Stomach (tissue), 9 donors: ENCODE data around the gene MS4A6A. TPM values are rescaled to one million over a fixed set of nuclear protein-coding genes. Genes with fewer than 3 reads are reported as not detected.
"Not testable (repeated sequence)": the region's sequence is repeated elsewhere in the genome, so short reads cannot be mapped to it uniquely, and the experiment has no call there.

Source experiments
- DNase-seq, 2 donors: peaks; one replicate each; pipeline versions ENCODE4 v3.0.0 to v3.0.0-alpha.2; 2013 to 2019
- H3K27ac ChIP-seq, 5 donors: fragments of 200-600 bp in 4 of 5; sonication (generic) in 4 of 5; one replicate each; pipeline ENCODE4 v1.5.1; 2013 to 2019; ENCODE audit warnings: mild to moderate bottlenecking in 1 of 5, moderate library complexity in 1 of 5
- H3K27me3 ChIP-seq, 3 donors: fragments of 200-600 bp; sonication (generic); one replicate each; pipeline ENCODE4 v1.5.1; 2017 to 2019; ENCODE audit warnings: mixed run types in 1 of 3
- H3K36me3 ChIP-seq, 4 donors: fragments of 200-600 bp; sonication (generic); 1 replicate in 3 of 4; 2 replicates in 1 of 4; pipeline ENCODE4 v1.5.1; 2016 to 2019
- H3K4me1 ChIP-seq, 4 donors: fragments of 200-600 bp; sonication (generic); one replicate each; pipeline ENCODE4 v1.5.1; 2016 to 2019
- H3K4me3 ChIP-seq, 4 donors: fragments of 200-600 bp; sonication (generic) in 3 of 4; one replicate each; pipeline ENCODE4 v1.5.1; 2016 to 2019; ENCODE audit warnings: mild to moderate bottlenecking in 1 of 4
- H3K9me3 ChIP-seq, 4 donors: fragments of 200-600 bp; sonication (generic); one replicate each; pipeline ENCODE4 v1.5.1; 2016 to 2019
- CTCF ChIP-seq, 7 experiments: fragments of 450-650 bp in 4 of 7; fragments of 200-600 bp in 3 of 7; sonication (generic) in 3 of 7; IDR thresholded peaks; one replicate each; pipeline ENCODE4 v1.5.1; 2016 to 2019; ENCODE audit warnings: antibody characterized with exemption in 7 of 7, control low read depth in 2 of 7, mild to moderate bottlenecking in 1 of 7
- EP300 ChIP-seq: sonication (generic); formaldehyde crosslinking; IDR thresholded peaks from one replicate; pipeline ENCODE4 v1.6.1; 2017; ENCODE audit warnings: antibody characterized with exemption
- POLR2A ChIP-seq, 4 donors: fragments of 450-650 bp; IDR thresholded peaks; one replicate each; pipeline ENCODE4 v1.6.1; 2016; ENCODE audit warnings: antibody characterized with exemption in 4 of 4, control low read depth in 2 of 4, mild to moderate bottlenecking in 1 of 4, moderate library complexity in 1 of 4
- POLR2AphosphoS5 ChIP-seq, 3 donors: sonication (generic); formaldehyde crosslinking; IDR thresholded peaks; one replicate each; pipeline ENCODE4 v1.6.1; 2016; ENCODE audit warnings: antibody characterized with exemption in 3 of 3
- WGBS, 5 donors: extraction: QIAGEN DNeasy Blood & Tissue Kit in 3 of 5; methylation state at CpG; one replicate each; pipeline versions ENCODE4 v1.1.5 to v1.1.7; 2013 to 2018; 5-methylcytosine and 5-hydroxymethylcytosine counted together
- intact Hi-C: fragments of 100-400 bp; cut with DNase I; formaldehyde crosslinking; loops from one replicate; pipeline ENCODE4 v1.15.1; 2023; ENCODE audit warnings: low total_unique reads
- polyA plus RNA-seq, 3 donors: library from polyadenylated mRNA; stranded (reverse); fragments of 200-250 nt; gene quantifications; one replicate each; pipeline ENCODE4 v1.2.3, GENCODE V29; 2013
- total RNA-seq, 5 donors: library from RNA; depleted of rRNA; stranded (reverse); fragments of >200 nt; gene quantifications; one replicate each; pipeline versions ENCODE4 v1.1.0 to v1.2.3, GENCODE V29; 2014 to 2016
- donor health status: healthy with polysubstance abuse.
- donor health status: Bipolar disorder and iron deficiency.
- donor health status: healthy.

MS4A6A gene
- total and polyA plus RNA-seq, 8 donors: 6.7 to 97.4 (median 34.9) TPM

GRCh38 chr11:60197442-60197841 lies 14.6 kb upstream of the MS4A6A start:
- DNase-seq: no peak
- no peaks in the 10 kb centered on the region for H3K27me3 ChIP-seq
- H3K4me1 ChIP-seq: no peaks in the 10 kb centered on the region
- H3K9me3 ChIP-seq: peaks cover 0 to 7% (median 3%) of the 10 kb centered on the region in 4 donors
- no peak for TF ChIP-seq POLR2AphosphoS5 (IDR thresholded peaks at IDR 0.05)
- no peak for TF ChIP-seq POLR2A (IDR thresholded peaks at IDR 0.05)
- TF ChIP-seq EP300: no peak
- no peak for TF ChIP-seq CTCF (IDR thresholded peaks at IDR 0.05)
- no peaks in the 10 kb centered on the region for H3K36me3 ChIP-seq
- WGBS, 5 donors: 83 to 98% (median 89%) methylated on average over 1 of the region's 1 CpG
- H3K27ac ChIP-seq: no peak overlapping the region
- intact Hi-C loops: no loop called here
- H3K4me3 ChIP-seq: no peak overlapping the region

GRCh38 chr11:60195923-60196368 lies 13.1 kb upstream of the MS4A6A start:
- Histone ChIP-seq H3K9me3 (peaks cover 0 to 13% (median 4%) of the 10 kb centered on the region in 4 donors), H3K4me1 (no peaks in the 10 kb centered on the region), H3K27me3 (no peaks in the 10 kb centered on the region), H3K36me3 (no peaks in the 10 kb centered on the region), H3K4me3 (no peak overlapping the region), H3K27ac (no peak overlapping the region)
- TF ChIP-seq POLR2AphosphoS5 (IDR thresholded peaks at IDR 0.05) (no peak), EP300 (no peak), POLR2A (IDR thresholded peaks at IDR 0.05) (no peak), CTCF (IDR thresholded peaks at IDR 0.05) (no peak)
- DNase-seq: no peak
- WGBS, 5 donors: 57 to 81% (median 79%) methylated on average over 4 of the region's 4 CpGs
- intact Hi-C loops: no loop called here

- Histone ChIP-seq H3K36me3 (no peaks in the 10 kb centered on the region), H3K27ac (peak overlapping the region in 1 of 5 donors; percentile 13), H3K9me3 (peaks cover 0 to 13% (median 4%) of the 10 kb centered on the region in 4 donors), H3K4me3 (no peak overlapping the region), H3K27me3 (no peaks in the 10 kb centered on the region), H3K4me1 (no peaks in the 10 kb centered on the region)
- 65 to 89% (median 77%) methylated on average over 3 of the region's 3 CpGs for WGBS, 5 donors
- intact Hi-C loops: no loop called here
- no peak for DNase-seq
- TF ChIP-seq CTCF (IDR thresholded peaks at IDR 0.05): no peak
- no peak for TF ChIP-seq POLR2AphosphoS5 (IDR thresholded peaks at IDR 0.05)
- TF ChIP-seq POLR2A (IDR thresholded peaks at IDR 0.05): no peak
- no peak for TF ChIP-seq EP300
These were observed 11.6 kb upstream of the MS4A6A start for GRCh38 chr11:60194511-60194910.

- H3K4me1 ChIP-seq: no peaks in the 10 kb centered on the region
- intact Hi-C loops: no loop called here
- DNase-seq: peak; percentile 44 to 46
- no peak for TF ChIP-seq EP300
- TF ChIP-seq POLR2AphosphoS5 (IDR thresholded peaks at IDR 0.05): no peak
- TF ChIP-seq POLR2A (IDR thresholded peaks at IDR 0.05): no peak
- TF ChIP-seq CTCF (IDR thresholded peaks at IDR 0.05): peak in 5 of 7 experiments; percentile 30 to 63 (median 54)
- H3K36me3 ChIP-seq: no peaks in the 10 kb centered on the region
- WGBS, 5 donors: 3 to 11% (median 7%) methylated on average over 1 of the region's 1 CpG
- no peak overlapping the region for H3K4me3 ChIP-seq
- H3K9me3 ChIP-seq: peaks cover 0 to 13% (median 4%) of the 10 kb centered on the region in 4 donors
- H3K27ac ChIP-seq: peak overlapping the region in 2 of 5 donors; percentile 26 to 48
- H3K27me3 ChIP-seq: no peaks in the 10 kb centered on the region
These were observed 11.0 kb upstream of the MS4A6A start for GRCh38 chr11:60193687-60194433.

GRCh38 chr11:60192564-60192963 lies 9.7 kb upstream of the MS4A6A start:
- DNase-seq, H3K27me3 ChIP-seq, H3K27ac ChIP-seq, H3K4me1 ChIP-seq, H3K36me3 ChIP-seq, intact Hi-C loops, H3K4me3 ChIP-seq: not testable (repeated sequence)
- WGBS, 5 donors: 86 to 93% (median 89%) methylated on average over 4 of the region's 4 CpGs
- H3K9me3 ChIP-seq: peaks cover 0 to 13% (median 4%) of the 10 kb centered on the region in 4 donors

- H3K9me3 ChIP-seq: peaks cover 0 to 13% (median 4%) of the 10 kb centered on the region in 4 donors
- H3K27ac ChIP-seq, H3K4me3 ChIP-seq, DNase-seq, intact Hi-C loops, H3K27me3 ChIP-seq, H3K36me3 ChIP-seq, H3K4me1 ChIP-seq: not testable (repeated sequence)
- WGBS, 5 donors: 44 to 61% (median 55%) methylated on average over 3 of the region's 3 CpGs
These were observed 5.6 kb upstream of the MS4A6A start for GRCh38 chr11:60188481-60188880.

- intact Hi-C loops, H3K9me3 ChIP-seq, H3K4me1 ChIP-seq, H3K4me3 ChIP-seq, DNase-seq, H3K36me3 ChIP-seq, H3K27me3 ChIP-seq: not testable (repeated sequence)
- peak overlapping the region in 1 of 5 donors; percentile 26 for H3K27ac ChIP-seq
- WGBS, 5 donors: 66 to 93% (median 90%) methylated on average over 2 of the region's 2 CpGs
These were observed 3.2 kb upstream of the MS4A6A start for GRCh38 chr11:60186128-60186527.
